Hindlimb muscle (tissue), 1 donor: ENCODE data around the gene COG1. TPM values are rescaled to one million over a fixed set of nuclear protein-coding genes. Genes with fewer than 3 reads are reported as not detected.
A peak's percentile ranks its signal among the peaks of the same experiment; 100 is the strongest.
"Not testable (repeated sequence)": the region's sequence is repeated elsewhere in the genome, so short reads cannot be mapped to it uniquely, and the experiment has no call there.

Source experiments
- DNase-seq: peaks from one replicate; pipeline ENCODE4 v3.0.0-alpha.2; 2013
- polyA plus RNA-seq: library from polyadenylated mRNA; unstranded; fragments of 120-200 nt; gene quantifications from one replicate; pipeline ENCODE4 v1.2.1, GENCODE V29; 2013; ENCODE audit not compliant: insufficient read length

Gene COG1, protein sequence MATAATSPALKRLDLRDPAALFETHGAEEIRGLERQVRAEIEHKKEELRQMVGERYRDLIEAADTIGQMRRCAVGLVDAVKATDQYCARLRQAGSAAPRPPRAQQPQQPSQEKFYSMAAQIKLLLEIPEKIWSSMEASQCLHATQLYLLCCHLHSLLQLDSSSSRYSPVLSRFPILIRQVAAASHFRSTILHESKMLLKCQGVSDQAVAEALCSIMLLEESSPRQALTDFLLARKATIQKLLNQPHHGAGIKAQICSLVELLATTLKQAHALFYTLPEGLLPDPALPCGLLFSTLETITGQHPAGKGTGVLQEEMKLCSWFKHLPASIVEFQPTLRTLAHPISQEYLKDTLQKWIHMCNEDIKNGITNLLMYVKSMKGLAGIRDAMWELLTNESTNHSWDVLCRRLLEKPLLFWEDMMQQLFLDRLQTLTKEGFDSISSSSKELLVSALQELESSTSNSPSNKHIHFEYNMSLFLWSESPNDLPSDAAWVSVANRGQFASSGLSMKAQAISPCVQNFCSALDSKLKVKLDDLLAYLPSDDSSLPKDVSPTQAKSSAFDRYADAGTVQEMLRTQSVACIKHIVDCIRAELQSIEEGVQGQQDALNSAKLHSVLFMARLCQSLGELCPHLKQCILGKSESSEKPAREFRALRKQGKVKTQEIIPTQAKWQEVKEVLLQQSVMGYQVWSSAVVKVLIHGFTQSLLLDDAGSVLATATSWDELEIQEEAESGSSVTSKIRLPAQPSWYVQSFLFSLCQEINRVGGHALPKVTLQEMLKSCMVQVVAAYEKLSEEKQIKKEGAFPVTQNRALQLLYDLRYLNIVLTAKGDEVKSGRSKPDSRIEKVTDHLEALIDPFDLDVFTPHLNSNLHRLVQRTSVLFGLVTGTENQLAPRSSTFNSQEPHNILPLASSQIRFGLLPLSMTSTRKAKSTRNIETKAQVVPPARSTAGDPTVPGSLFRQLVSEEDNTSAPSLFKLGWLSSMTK
- 35.2 TPM for polyA plus RNA-seq

DNA sequence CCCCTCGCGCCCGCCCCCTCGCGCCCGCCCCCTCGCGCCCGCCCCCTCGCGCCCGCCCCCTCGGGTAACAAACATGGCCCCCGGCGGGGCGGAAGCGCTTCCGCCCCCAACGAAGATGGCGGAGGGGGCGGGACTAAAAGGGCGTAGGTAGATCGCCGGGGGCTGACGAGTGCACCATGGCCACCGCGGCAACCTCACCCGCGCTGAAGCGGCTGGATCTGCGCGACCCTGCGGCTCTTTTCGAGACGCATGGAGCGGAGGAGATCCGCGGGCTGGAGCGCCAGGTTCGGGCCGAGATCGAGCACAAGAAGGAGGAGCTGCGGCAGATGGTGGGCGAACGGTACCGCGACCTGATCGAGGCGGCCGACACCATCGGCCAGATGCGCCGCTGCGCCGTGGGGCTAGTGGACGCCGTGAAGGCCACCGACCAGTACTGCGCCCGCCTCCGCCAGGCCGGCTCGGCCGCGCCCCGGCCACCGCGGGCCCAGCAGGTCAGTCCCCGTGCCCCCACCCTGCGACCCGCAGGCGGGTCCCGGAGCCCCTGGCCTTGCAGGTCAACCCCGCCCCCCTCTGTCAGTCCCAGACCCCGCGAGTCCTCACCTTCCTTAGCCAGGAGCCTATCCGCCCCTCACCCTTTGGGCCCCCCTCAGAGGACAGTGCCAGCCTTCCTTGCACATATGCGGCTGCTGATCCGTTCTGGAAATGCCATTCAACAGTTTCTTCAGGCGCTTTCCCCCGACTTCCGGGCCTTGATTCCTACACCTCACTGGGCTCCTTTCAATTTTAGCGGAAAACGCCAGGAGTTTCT, at the start of gene COG1:
Gene COG1 (plus strand): TSS at position 162 of the 808 bp plus-strand sequence. CDS start 15 bp downstream, at position 177.
- DNase-seq: peak; percentile 93

DNA sequence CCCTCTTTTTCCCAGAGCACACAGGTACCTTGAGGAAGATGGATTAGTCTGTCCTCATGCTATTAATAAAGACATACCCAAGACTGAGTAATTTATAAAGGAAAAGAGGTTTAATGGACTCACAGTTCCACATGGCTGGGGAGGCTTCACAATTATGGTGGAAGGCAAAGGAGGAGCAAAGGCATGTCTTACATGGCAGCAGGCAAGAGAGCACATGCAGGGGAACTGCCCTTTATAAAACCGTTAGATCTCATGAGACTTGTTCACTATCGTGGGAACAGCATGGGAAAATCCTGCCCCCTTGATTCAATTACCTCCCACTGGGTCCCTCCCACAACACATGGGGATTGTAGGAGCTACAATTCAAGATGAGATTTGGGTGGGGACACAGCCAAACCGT, 48.6 kb upstream of the COG1 start:
- not testable (repeated sequence) for DNase-seq

DNA sequence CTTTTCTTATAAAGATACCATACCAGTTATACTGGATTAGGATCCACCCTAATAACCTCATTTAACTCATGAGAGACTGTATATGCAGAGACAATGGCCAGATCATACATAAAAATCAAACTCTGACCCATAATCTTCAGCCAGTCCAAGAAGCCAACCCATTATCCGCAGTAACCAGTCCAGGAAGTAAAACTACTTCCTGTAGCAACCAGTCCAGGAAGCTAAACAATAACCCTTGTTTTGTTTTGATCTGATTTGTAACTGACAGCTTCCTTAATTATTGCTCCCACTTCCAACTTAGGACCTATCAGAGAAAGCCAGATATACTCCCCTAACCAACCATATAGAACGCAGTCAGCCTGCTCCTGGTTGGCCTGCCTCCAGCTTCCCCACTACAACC, 47.2 kb upstream of the COG1 start:
- no peak for DNase-seq

DNA sequence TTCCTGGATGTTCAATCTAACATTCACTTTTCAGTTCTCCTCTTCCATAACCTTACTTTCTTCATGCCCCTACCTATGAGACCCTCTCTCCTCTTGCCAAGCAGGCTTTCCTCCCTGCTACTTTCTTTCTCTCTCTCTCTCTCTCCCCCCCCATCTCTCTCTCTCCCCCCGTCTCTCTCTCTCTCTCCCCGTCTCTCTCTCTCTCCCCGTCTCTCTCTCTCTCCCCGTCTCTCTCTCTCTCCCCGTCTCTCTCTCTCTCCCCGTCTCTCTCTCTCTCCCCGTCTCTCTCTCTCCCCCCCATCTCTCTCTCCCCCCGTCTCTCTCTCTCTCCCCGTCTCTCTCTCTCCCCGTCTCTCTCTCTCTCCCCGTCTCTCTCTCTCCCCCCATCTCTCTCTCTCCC, 45.1 kb upstream of the COG1 start:
- DNase-seq: not testable (repeated sequence)

DNA sequence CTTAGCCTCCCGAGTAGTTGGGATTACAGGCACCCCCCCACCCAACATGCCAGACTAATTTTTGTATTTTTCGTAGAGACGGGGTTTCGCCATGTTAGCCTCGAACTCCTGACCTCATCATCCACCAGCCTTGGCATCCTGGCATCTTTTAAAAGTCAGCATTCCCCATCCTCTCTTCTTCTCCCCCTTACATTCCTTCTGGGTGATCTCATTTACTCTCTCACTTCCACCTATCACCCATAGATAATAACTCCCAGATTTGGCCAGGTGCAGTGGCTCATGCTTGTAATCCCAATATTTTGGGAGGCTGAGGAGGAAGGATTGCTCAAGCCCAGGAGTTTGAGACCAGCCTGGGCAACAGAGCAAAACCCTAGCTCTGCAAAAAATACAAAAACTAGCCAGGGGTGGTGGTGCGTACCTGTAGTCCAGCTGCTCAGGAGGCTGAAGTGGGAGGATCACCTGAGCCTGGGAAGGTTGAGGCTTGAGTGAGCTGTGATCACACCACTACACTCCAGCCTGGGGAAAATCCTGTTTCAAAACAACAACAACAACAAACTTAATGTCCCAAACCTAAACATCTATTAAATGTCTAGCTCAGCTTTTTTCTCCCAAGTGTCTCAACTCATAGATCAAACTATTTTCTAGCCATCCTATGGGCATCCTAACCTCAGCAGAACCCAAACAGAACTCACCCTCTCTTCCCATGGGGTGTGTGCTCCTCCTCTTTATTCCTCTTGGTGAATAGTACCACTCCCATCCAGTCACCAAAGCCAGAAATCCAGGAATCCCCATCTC, 44.1 kb upstream of the COG1 start:
- DNase-seq: no peak

DNA sequence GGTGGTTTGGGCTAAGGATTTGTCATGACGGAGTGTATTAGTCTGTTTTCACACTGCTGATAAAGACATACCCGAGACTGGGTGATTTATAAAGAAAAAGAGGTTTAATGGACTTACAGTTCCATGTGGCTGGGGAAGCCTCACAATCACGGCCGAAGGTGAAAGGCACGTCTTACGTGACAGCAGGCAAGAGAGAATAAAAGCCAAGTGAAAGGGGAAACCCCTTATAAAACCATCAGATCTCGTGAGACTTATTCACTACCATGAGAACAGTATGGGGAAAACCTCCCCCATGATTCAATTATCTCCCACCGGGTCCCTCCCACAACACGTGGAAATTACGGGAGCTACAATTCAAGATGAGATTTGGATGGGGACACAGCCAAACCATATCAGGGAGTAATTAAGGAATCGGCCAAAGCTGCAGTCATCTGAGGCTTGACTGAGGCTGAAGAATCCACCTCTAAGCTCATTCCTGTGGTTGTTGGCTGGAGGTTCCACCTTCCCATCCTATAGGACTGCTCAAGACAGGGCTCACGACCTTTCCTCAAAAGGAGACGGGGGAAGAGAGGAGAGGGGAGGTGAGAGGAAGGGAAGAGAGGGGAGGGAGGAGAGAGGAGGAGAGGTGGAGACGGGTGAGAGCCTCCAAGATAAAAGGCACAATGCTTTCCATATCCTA, 42.1 kb upstream of the COG1 start:
- not testable (repeated sequence) for DNase-seq

DNA sequence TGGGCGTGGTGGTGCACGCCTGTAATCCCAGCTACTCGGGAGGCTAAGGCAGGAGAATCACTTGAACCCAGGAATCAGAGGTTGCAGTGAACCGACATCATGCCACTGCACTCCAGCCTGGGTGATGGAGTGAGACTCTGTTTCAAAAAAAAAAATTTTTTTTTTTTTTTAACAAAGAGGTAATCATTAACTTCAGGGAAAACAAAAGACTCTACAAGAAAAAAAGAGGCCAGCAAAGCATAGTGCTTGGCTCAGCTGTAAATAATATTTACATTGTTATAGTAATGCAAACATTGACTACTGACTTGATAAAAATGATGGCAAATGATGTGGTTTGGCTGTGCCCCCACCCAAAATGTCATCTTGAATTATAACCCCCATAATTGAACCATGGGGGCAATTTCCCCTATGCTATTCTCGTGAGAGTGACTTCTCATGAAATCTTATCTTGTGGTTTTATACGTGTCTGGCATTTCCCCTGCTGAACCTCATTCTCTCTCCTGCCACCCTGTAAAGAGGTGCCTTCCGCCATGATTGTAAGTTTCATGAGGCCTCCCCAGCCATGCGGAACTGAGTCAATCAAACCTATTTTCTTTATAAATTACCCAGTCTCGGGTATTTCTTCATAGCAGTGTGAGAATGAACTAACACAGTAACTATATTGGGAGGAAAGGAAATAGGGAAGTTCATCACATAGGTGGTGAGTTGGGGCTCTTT, 40.8 kb upstream of the COG1 start:
- DNase-seq: no peak

DNA sequence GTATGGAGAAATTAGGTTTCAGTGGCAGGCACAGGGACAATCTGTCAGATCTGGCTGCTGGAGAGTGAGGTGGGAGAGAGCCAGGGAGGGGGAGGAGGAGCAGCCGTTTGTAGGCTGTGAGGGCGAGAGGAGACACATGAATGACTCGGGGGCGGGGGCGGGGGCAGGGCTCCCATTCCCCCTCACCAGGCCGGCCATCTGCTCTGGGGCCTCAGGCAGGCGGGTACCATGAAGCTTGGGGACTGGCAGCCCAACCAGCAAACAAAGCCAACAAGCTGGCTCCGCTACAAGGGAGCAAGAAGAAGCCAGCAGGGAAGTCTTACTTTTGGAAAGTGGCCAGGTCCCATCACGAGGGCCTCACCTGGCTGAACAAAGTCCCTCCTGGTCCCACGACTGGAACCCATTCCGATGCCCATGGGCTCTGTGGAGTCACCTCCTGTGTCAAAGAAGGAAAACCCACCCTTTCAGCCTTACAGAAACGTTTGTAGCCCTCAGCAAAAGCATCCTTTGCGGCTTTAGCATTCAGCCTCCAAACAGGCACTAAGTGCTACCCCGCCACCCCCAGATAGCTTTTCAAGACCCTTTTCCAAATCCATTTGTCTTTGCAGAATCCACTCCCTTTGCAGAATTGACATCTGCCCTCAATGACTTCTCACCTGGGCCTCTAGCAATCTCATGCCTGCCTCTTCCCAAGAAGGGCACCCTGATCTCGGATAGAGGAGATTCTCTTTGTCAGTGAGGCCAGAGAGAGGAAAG, 37.3 kb upstream of the COG1 start:
- DNase-seq: no peak

DNA sequence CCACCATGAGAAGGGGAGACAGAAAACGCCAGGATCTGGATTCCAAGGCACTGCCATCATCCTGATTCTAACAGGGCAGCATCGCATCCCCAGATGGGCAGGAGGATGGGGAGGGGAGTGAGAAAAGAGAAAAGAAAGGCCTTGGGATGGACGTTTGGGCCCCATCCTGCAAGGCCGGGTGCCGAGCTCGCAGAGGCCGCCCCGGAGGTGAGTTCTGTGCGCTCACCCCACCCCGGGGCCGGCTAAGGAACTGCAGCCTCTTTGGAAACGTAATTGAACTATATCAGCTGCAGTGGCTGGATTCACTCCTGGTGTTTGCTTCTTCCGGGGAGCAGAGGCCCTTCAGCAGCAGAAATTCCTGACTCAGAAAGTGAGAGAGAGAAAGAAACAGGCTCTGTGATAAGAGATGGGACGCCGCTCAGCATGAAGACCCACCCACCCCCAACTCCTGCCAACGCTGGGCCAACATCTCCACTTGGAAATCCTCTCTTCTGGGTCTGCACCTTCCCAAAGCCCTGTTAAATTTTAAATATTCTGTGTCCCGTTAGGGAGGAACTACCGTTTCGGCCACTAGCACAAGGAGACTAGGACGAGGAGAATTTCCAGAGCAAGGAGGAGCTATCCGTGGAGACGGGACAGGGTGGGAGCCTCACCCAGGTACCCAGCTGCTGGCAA, 36.6 kb upstream of the COG1 start:
- DNase-seq: peak; percentile 71

DNA sequence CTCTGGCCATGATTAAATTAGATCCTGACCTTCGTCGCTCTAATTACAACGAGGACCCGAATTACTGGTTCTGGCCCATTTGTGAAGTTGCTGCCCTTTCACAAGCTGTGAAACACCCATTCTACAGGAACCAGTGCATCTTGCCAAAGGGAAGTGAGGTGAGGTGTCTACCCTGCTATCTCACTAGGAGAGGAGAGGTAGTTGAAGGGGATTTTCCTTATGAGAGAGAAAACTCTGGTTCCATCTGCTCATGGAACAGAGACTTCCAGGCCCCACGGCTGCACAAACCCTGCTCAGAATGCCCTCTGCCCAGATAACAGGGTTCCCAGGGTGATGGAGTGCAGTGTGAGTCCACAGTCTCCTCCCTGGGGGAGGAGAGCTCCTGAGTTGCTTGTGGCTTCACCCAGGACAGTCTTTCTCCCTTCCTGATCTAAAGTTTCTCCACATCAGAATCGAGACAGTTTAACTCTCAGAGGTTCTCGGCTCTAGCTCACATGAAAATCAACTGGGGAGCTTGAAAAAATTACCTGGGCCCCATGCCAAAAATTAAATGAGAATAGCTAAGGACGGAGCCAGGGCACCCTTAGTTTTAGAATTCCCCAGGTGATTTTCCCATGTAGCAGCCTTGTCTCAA, 35.9 kb upstream of the COG1 start:
- DNase-seq: no peak

DNA sequence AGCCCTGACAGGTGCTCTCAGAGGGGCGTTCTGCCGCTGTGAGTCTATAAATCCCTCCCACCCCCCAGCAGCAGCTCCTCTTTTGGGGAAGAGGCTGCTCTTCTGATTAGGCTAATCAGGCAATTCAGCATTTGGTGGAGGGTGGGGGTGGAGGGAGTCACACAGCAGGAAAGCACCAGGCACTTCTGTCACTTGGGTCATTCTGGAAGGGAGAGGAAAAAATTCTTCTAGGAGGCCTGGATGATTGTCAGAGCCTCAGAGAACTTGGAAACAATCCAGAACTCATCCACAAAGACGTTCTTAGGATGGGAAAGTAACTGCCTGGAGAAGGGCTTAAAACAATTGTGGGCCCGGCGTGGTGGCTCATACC, 35.3 kb upstream of the COG1 start:
- no peak for DNase-seq

DNA sequence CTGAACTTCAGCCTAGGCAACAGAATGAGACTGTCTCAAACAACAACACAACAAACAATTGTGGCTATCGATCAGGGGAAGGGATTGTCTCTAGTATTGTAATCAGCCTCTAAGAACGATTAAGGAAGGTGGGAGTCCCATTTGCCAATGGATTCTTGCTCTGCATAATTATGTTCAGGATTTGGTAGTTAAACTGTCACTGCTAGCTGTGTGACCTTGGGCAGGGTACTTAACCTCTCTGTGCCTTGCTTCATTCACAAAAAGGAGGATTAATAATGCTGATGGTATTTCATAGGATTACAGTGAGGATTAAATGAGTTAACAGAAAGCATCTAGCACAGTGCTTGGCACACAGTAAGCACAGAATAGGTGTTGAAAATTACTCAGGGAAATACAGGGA, 34.7 kb upstream of the COG1 start:
- no peak for DNase-seq

DNA sequence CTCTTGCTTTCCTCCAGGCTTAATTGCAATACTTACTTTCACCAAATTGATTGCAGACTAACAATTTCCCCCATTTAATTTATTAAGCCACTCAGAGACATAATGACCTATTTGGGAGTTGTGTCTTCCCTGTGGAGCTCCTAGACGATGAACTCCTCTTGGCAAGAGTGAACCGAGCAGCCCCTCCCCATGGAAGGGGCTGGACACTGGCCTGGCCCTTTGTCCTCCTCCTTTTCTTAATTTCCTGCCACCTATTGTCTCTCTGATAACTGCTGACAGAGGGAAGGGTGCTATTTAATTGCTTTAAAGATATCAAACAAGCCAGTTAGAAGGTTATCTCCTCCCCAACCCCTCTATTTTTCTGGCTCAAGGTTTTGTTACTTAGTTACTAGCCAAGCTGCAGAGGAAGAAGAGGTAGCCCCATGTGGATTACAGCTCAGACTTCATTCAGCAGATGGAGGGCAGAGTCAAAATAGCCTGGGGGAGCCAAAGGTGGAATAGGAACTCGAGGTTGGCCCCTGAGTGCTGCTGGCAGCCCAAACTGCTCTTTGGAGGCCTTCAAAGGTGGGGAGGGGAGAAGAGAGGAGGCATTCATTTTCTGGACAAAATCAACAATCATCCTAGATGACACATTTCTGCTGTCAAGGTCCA, 31.8 kb upstream of the COG1 start:
- no peak for DNase-seq

DNA sequence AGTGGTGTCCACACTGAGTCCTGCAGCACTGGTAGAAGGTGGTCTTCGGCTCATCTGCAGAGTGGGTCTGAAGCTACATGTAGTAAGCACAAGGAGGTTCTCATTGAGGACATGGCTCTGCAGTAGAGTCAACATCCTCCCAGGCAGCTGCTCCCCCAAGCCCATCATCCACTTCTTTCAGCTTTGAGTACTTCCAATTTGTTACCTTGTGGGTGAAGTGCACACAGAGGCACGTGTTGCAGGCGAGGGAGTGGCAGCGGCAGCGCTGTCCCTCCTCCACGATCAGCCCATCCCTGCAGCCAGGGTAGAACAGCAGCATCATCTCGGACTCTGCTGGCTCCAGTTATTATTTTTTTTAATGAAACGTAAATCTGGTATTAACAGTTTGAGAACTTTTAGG, 29.8 kb upstream of the COG1 start:
- no peak for DNase-seq

DNA sequence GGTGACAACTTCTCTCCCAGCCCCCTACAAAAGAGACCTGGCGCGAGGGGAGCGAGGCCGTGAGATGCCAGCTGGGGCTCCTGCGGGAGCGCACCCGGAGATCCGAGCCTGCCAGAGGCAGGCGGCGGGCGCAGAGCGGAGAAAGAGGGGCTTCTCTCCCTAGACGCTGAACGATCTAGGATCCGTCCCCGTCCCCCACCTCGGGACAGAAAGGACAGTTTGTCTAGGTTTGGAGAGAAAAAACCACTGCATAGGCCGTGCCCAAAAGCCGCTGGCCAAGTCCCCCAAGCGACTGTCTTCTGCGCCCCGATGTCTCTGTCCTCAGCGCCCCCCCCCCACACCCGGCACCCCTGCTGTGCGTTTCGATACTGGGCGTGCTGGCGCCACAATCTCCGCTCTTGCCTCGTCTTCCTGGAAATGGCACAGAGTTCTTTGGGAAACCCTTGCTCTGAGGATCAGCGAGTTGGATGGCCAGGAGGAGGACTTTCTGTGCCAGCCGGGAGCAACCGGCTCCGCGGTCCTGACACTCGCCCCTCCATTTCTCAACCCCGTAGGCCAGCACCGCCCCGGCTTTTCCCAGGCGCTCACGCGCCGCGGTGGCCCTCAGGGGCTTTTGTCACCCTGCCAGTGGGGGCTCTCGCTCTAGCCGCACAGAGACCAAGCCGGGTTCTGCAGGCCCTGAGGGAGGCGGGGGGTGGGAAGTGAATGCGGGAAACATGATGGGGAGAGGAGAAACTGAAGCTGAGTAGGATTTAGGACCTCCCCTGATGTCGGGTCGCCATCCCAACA, 27.0 kb upstream of the COG1 start:
- DNase-seq: no peak

DNA sequence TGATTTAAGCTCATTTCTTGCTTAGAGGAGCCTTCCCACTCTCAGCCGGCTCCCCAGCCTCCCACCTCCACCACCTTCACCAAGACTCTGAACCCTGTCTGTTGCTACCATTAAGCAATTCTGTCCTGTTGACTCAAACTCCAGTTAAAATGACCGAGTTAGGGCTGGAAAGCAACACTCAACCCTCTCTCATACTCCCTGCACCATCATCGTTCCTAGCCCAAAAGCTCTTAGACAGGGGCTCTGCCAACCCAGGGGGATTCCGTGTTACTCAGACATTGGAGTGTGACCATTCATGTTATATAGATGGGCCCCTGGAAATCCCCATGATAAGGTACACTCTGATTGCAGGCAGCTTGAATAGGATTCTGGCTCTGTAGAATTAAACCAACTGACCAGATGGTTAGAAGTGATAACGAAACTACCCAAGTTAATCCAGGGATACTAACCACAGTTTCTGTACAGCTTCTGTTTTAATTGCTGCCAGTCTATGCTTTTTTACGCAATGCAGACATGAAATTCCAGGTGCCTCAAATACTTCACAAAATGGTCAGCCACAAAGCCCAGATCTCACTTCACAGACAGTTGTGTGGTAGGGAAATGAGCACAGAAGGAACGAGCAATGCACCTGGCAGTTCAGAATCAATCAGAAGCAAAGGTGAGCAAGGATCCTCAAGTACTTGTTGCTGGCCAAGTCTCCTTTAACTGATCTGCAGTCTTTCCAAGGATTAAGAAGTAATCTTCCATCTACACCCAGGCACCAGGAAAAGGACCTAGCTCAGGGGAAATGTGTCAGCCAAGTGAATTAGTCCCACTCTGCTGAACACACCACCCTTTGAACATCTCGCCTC, 25.9 kb upstream of the COG1 start:
- DNase-seq: no peak
